Omental fat pad (tissue), 4 donors: ENCODE results near the gene KDM7A. TPM values are rescaled to one million over a fixed set of nuclear protein-coding genes. Genes with fewer than 3 reads are reported as not detected.
"Not testable (repeated sequence)": the region's sequence is repeated elsewhere in the genome, so short reads cannot be mapped to it uniquely, and the experiment has no call there.

Experiments
- ATAC-seq: fragments of 150-250 bp; one replicate; pipeline ENCODE4 v1.9.1; 2016; ENCODE audit warnings: mild to moderate bottlenecking, moderate library complexity; ENCODE audit not compliant: low FRiP score
- DNase-seq: peaks from one replicate; pipeline ENCODE4 v3.0.0-alpha.2; 2019; ENCODE audit warnings: low spot score
- CTCF ChIP-seq, 3 donors: fragments of 450-650 bp; IDR thresholded peaks; one replicate each; pipeline ENCODE4 v1.5.1; 2016 to 2017; ENCODE audit warnings: antibody characterized with exemption in 3 of 3, mild to moderate bottlenecking in 3 of 3, moderate library complexity in 2 of 3
- total RNA-seq, 4 donors: library from RNA; depleted of rRNA; stranded (reverse); fragments of >200 nt; gene quantifications; one replicate each; pipeline ENCODE4 v1.1.0, GENCODE V29; 2016

Gene KDM7A
- total RNA-seq, 4 donors from 2014 or later = 16.8 to 33.7 (median 19.2) TPM

- DNase-seq (no peak), ATAC-seq (no peak)
- TF ChIP-seq CTCF (IDR thresholded peaks at IDR 0.05) = no peak
Observed at GRCh38 chr7:140127360-140128127, 49.2 kb downstream of the KDM7A start.

- DNase-seq = no peak
- no peak for TF ChIP-seq CTCF (IDR thresholded peaks at IDR 0.05)
- ATAC-seq = no peak
Observed at GRCh38 chr7:140126435-140127034, 50.2 kb downstream of the KDM7A start.

- ATAC-seq = no peak
- no peak for TF ChIP-seq CTCF (IDR thresholded peaks at IDR 0.05)
Observed at GRCh38 chr7:140122965-140123364, 53.8 kb downstream of the KDM7A start.

GRCh38 chr7:140121326-140121725 lies 55.5 kb downstream of the KDM7A start:
- TF ChIP-seq CTCF (IDR thresholded peaks at IDR 0.05) = no peak
- ATAC-seq = no peak
- DNase-seq = no peak

More at GRCh38 chr7:140122965-140123364, 53.8 kb downstream of the KDM7A start:
- no peak for DNase-seq

GRCh38 chr7:140114817-140115216 lies 62.0 kb downstream of the KDM7A start:
- DNase-seq, ATAC-seq: not testable (repeated sequence)

- not testable (repeated sequence) for ATAC-seq, DNase-seq
Observed at GRCh38 chr7:140108777-140109176, 68.0 kb downstream of the KDM7A start.

GRCh38 chr7:140096459-140096858 lies 80.3 kb downstream of the KDM7A start:
- DNase-seq (no peak), ATAC-seq (no peak)
- no peak for TF ChIP-seq CTCF (IDR thresholded peaks at IDR 0.05)

- no peak for TF ChIP-seq CTCF (IDR thresholded peaks at IDR 0.05)
- DNase-seq = no peak
- ATAC-seq = no peak
Observed at GRCh38 chr7:140093375-140093774, 83.4 kb downstream of the KDM7A start.
